COR-L47 (cell line): ENCODE measurements around the gene ADNP2.

Experiments used
- DNase-seq: peaks from one replicate; lab custom pipeline; 2025; lab: John Stamatoyannopoulos, UW

ADNP2 gene, protein sequence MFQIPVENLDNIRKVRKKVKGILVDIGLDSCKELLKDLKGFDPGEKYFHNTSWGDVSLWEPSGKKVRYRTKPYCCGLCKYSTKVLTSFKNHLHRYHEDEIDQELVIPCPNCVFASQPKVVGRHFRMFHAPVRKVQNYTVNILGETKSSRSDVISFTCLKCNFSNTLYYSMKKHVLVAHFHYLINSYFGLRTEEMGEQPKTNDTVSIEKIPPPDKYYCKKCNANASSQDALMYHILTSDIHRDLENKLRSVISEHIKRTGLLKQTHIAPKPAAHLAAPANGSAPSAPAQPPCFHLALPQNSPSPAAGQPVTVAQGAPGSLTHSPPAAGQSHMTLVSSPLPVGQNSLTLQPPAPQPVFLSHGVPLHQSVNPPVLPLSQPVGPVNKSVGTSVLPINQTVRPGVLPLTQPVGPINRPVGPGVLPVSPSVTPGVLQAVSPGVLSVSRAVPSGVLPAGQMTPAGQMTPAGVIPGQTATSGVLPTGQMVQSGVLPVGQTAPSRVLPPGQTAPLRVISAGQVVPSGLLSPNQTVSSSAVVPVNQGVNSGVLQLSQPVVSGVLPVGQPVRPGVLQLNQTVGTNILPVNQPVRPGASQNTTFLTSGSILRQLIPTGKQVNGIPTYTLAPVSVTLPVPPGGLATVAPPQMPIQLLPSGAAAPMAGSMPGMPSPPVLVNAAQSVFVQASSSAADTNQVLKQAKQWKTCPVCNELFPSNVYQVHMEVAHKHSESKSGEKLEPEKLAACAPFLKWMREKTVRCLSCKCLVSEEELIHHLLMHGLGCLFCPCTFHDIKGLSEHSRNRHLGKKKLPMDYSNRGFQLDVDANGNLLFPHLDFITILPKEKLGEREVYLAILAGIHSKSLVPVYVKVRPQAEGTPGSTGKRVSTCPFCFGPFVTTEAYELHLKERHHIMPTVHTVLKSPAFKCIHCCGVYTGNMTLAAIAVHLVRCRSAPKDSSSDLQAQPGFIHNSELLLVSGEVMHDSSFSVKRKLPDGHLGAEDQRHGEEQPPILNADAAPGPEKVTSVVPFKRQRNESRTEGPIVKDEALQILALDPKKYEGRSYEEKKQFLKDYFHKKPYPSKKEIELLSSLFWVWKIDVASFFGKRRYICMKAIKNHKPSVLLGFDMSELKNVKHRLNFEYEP

DNA sequence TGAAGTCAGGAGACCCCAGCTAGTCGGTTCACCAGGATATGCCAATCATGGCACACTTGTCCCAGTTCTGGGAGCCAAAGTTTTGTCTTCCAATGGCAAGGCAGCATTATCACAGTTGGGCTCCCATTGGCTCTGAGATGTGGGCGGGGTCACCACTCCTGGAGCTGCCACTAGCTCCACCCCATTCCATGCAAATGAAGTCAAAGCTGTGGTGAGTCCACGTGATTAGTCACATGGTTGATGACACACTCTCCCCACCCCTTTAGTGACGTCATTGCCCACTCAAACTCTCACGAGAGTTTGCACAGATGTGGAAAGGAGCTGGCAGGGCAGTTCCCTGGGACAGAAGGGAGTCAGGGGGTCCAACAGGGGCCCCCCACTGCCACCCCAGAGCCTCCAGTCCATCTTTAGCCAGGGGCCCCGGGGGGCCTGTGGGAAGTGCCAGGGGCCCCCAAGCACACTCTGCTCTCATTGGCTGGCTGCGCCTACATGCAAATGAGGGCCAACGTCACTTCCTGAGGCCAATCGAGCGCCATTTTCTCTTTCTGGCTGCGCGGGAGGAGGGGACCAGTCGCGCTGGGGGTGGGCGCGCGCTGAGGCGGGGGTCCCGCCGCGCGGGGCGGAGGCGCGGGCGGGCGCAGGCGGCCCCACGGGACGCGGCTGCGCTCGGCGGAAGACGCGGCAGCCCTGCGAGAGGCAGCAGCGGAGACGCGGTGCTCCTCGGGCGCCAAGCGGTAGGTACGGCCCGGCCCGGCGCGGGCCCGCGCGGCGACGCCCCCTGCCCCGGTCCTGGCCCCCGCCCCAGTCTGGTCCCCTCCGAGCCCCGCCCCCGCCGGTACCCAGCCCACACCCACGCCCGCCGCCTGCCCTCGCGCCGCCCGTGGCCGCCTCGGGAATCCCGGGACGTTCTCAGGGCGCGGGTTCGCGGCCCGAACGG is at the start of gene ADNP2:
Gene ADNP2 (plus strand): TSS at position 524 of the 937 bp plus-strand sequence. CDS start 8,281 bp downstream, outside the sequence.
- DNase-seq = peak; percentile 88

DNA sequence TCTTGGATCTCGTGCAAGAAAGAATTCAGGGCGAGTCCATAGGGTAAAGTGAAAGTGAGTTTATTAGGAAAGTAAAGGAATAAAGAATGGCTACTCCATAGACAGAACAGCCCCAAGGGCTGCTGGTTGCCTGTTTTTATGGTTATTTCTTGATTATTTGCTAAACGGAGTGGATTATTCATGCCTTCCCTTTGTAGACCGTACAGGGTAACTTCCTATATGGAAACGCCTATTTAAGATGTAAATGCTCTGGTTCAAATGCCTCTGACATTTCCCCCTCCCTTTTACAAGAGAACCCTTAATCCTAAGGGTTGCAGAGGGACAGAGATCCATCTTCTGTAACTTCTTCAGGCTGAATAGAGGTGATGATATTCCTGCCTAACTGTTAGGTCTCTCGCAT is 49.1 kb upstream of the ADNP2 start:
- DNase-seq = no peak

DNA sequence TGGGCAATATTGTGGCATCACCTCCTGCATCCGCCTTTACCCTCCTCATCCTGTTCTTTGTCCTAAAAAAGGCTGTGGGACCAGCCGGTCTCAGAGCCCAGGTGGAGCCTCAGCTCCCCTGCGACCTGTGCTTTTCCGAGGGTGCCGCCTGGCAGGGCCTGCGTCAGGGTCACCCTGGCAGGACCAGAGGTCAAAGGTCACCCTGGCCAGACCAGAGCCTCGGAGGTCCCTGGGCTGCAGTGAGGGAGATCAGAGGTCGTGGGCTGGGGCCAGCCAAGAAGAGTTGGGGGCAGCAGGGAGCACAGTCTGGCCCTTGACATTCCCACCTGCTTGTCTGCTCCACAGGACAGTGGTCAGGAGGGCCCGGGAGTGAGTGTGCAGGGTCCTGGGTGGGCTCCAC is 43.4 kb upstream of the ADNP2 start:
- no peak for DNase-seq

DNA sequence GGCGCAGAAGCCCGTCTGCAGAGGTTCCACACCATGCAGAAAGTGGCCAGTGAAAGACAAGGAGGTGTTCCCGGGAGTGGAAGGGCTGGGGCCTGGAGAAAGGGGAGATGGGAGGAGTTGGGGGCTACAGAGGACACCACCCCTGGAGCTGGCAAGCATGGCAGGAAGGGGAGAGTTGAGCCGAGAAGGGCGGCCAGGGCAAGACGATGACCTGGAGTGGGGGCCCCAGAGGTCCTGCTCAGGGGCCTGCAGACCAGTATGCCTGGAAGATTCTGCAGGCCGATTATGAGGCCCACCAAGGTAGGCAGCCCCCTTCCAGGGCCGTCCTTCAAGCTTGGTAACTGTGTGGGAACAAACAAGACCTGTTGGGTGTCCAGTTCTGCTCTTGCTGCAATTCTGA is 41.7 kb upstream of the ADNP2 start:
- no peak for DNase-seq

DNA sequence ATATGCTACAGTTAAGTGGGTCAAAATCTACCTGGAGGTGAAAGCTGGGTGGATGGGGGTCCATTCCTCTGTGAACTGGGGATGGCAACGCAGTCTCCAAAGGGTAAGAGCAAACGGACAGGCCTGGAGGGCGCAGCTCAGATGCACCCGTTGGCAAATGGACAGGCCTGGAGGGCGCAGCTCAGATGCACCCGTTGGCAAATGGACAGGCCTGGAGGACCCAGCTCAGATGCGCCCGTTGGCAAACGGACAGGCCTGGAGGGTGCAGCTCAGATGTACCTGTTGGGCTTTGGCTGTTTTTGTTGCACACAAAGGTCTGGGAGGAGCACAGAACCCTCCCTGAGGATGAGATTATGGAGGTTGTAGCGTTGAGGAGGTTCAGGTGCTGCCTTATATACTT is 41.2 kb upstream of the ADNP2 start:
- DNase-seq = no peak

DNA sequence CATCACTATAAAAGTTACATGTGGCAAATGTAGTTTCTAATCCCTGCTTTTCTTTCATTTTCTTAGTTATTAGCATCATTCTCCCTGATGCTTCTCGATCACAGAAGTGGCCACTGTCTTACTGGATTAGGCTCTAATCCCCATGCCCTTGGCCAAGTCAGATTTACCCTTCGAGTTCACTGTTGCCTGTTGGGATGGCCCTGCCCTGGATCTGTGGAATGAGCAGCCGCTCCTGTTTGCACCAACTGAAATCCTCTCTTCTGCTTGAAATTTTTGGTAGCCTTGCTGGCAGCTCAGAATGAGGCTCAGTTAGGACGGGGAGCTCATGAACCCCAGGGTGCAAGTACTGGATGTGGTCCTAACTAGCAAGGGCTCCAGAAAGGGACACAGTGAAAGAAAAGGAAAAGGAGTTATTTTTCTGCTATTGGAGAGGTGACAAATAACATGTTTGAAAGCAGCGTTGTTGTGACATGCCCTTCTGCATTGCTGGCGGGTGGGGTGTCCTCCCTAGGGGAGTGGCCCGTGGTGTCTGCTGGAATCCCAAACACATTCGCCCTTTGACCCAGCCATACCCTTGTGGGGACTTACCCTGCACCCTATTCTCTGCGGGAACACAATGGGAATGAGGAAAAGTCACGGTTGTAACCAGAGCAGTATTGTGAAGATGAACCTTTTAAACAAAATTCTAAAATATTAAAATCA is 40.3 kb upstream of the ADNP2 start:
- no peak for DNase-seq

DNA sequence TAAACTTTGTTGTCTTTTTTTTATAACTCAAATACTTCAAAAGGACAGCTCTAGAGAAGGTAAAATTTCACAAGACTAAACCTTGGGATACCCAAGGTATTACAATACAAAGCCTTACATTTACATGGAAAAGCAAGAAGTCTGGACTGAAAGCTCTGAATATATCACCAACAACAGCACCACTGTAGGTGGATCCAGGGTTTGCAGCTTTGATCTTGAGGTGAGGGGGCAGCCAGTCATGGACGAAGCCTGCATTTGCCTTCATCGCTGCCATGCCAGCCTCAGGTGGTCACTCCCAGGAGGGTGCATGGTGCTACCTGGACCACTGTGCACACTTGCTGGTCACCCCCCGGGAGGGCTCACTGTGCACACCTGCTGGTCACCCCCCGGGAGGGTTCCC is 38.2 kb upstream of the ADNP2 start:
- DNase-seq = no peak

DNA sequence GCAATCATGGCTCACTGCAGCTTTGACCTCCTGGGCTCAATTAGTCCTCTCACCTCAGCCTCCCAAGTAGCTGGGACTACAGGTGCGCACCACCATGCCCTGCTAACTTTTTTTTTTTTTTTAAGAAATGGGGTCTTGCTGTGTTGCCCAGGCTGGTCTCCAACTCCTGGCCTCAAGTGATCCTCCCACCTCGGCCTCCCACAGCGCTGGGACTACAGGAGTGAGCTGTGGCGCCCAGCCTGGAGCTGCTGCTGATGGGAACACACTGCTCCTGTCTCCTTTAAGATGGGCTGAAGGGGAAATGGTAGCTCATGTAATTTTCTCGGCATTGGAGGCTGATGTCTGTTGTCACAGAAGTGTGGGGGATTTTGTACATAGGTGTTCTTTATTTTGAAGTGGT is 34.9 kb upstream of the ADNP2 start:
- DNase-seq = no peak

DNA sequence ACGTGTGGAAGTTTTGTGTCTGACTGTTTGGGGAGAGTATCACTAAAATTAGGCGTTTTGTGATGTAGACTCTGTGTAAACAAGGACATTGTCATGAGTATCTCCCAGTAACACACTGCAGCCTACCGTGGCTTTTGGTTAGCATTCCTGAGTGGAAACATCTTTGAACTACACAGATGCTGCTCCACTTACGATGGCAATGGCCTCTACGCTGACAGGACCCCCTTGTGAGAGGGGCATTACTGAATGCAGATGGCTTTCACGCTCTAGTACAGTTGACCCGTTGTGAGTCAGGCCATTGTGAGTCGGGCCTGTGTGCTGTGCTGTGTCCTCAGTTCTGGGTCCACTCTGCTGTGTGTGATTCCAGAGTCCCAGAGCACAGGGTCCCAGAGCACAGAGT is 34.4 kb upstream of the ADNP2 start:
- DNase-seq = no peak

DNA sequence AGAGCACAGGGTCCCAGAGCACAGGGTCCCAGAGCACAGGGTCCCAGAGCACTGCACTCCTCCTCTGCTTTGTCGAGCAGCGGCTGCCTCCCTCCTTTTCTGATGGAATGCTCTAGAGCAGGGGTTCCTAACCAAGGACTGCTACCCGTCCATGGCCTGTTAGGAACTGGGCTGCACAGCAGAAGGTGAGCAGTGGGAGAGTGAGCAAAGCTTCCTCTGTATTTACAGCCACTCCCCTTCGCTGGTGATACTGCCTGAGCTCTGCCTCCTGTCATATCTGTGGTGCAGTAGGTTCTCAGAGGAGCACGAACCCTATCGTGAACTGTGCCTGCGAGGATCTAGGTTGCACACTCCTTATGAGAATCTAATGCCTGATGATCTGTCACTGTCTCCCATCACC is 33.1 kb upstream of the ADNP2 start:
- no peak for DNase-seq

DNA sequence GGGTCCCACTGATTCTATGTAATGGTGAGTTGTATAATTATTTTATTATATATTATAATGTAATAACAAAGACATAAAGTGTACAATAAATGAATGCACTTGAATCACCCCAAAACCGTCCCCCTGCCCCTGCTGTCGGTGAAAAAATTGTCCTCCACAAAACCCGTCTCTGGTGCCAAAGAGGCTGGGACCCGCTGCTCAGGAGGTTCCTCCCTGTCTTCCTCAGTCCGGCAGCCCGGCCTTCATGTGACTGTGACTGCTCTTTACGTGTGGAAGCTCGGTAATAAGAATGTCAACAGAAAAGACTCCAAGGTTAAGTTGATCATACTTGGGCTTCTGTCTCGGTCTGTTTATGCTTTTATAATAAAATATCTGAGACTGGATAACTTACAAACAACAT is 32.7 kb upstream of the ADNP2 start:
- DNase-seq = no peak

DNA sequence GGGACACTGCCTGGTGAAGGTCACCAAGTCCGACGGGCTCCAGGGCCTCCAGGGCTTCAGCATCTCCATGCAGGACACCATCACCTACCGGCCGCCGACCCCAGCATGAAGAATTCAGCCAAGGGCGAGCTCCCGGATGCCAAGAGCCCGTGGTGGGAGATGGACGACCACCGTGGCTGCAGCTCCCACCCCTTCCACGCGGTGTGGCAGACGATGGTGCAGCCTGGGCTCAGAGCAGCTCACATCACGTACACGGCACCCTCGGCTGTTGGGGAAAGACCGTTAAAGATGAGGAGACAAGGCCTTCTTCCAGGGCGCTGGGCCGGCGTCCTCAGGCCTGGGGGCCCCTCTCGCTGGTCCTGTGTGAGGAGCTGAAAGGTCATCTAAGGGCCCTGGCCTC is 31.2 kb upstream of the ADNP2 start:
- DNase-seq = no peak

DNA sequence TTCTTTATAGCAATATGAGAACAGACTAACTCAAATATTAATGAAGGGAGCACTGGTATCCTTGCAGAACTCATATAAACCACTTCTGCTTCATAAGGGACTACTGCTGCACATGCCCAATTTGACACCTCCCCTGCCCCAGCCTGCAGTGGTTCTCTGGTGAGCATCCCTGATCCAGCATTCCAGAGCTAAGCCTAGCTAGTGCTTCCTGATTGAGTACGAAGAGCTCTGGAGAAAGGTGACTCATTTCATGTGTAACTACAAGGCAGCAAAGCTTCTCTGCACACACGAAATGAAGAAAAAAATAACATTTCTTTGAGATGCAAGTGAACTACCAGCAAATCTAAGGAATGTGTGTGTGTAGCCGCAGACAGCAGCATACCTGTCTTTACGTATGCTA is 22.8 kb upstream of the ADNP2 start:
- DNase-seq = no peak

DNA sequence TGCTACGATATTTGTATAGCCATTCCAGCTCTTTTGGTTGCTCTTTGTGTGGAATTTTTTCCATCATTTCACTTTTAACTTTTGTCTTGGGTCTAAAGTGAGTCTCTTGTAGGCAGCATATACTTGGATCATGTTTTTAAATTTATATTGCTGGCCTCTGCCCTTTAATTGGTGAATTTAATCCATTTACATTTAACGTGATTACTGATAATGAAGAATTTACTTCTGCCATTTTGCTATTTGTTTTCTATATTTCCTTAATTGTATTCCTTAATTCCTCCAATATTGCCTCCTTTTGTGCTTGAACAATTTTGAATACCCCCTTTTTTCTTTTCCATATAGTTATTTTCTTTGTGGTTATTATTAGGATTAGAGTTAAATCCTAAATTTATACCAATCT is 21.0 kb upstream of the ADNP2 start:
- no peak for DNase-seq

DNA sequence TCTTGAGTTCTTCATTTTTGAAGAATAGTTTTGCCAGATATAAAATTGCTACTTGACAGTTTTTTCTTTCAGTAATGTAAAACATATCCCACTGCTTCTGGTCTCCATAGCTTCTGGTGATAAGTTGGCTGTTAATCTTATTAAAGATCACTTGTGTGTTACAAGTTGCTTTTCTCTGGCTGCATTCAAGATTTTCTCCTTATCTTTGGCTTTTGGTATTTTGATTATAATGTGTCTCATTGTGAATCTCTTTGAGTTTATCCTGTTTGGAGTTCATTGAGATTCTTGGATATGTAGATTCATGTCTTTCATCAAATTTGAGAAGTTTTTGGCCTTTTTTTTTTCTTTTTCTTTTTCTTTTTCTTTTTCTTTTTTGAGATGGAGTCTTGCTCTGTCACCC is 20.2 kb upstream of the ADNP2 start:
- DNase-seq = no peak

DNA sequence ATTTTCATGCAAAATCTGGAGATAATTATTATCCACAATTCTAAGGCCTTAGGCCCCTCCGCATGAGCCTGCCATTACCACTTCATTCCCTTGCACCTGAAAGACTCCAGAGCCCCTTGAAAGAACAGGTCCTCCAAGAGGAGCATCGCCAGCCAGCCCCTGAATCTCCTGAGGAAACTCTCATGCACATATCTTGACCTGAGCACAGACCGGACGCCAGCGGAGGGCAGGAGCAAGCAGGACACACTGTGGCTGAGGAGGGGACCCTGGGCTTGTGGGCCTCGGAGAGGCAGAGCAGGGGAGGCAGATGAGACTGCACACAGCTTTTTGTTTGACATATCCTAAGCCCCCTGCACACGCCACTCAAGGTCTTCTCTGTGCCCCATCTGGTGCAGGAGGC is 13.6 kb upstream of the ADNP2 start:
- no peak for DNase-seq

DNA sequence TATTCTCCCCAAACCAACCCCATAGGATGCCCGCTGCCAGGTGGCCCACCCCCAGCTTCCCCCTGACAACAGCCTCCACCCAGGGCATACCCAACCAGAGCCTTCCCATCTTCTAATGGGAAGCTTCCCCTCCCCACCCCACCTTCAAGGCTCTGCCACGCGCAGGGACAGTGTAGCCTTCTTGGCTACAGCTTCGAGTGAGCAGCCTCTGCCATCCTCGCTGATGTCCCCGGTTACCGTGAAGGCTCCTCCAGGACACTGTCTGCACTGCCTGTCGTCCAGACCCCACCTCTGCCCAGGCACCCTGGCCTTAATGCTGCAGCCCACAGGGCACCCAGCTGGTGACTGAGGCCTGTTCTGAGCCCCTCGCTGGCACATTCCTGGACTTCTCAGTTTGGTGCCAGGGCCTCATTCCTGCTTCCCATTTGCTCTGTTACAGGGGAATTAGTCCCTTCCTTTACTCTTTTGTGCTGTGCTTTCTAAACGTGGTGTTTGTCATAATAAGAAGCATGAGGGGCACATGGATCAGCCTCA is 13.0 kb upstream of the ADNP2 start:
- DNase-seq = no peak

DNA sequence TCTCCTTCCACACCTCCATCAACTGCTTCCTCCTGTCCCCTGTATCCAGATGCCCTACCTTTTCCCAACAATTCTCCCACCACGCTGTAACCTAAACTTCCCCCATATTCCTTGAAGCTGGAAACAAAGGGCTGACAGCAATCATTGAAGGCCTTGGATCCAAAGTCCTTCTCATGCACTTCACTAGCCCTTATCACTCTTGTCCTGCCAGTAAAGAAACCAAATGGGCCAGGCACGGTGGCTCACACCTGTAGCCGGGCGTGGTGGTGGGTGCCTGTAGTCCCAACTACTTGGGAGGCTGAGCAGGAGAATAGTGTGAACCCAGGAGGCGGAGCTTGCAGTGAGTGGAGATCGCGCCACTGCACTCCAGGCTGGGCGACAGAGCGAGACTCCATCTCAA is 11.9 kb upstream of the ADNP2 start:
- no peak for DNase-seq

DNA sequence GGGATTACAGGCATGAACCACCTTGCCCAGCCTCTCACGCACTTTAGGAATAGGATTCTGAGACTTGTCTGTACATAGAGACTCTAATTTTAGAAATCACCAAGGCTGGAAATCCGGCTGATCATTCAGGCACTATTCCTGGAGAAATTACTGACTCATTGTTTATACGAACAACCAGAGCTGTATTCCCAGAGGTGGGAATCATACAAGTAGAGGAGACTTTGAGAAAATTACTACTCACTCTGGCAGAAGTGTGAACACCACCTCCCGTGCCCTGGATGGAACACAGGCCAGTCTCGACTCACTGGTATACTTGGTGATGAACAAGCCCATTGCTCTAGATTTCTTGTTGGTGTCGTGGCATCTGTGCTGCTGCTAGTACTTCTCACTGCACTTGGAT is 5.8 kb upstream of the ADNP2 start:
- no peak for DNase-seq

DNA sequence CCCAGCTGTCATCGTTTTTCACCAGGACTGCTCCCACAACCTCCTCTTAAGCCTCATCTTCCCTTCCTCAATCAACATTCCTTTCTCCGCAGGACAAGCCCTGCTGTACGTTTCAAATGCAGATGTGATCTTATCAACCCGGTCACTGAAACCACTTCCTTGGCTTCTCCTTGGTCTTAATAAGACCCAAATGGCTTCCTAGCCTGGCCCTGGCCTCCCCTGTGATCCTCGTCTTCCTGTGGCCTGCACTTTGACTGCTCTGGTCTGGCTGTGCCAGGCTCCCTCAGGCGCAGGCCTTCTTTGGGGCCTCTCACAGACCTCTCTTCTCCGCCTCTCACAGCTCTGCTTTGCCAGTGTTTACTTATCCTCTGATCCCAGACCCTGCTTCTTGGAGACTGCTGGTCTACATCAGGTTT is 4.7 kb upstream of the ADNP2 start:
- no peak for DNase-seq
